Measurements from ENCODE around the gene CDPF1.

CDPF1 gene, protein sequence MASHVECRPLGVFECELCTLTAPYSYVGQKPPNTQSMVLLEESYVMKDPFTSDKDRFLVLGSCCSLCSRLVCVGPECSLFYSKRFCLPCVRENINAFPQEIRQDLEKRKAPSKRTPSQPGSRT

DNA sequence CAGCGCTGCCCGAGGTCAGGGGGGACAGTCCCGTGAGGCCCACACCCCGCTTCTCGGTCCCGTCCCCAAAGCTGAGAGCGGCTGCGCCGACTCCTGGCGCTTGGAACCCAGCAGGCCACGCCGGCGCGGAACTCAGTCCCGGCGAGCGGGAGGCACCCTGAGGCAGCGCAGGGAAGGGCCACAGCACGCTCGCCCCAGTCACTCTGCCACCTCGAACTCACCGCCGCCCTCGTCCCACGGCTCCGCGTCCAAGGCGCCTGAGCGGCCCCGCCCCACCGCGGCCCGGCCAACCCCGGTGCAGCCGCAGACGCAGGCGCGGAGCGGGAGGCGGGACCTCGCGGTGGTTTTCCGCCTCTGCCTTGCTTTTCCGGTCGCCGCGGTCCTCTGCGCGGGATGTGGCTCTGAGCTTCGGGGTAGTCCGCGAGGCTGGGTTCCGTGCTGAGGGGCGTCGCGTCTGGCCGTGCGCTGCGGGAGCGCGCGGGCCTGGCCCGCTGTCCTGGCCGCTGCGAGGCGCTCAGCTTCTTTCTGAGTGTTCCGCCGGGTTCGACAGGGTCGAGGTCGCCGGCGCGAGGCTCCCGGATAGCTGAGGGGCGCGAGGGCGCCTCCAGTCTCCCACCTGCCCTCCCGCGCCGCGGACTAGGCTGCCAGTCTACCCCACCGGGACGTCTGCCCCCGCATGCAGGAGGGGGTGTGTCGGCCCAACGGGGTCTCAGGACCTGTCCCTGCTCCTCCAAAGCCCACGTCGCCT is at the start of gene CDPF1:
Gene CDPF1 (minus strand): TSS at position 259 of the 748 bp plus-strand sequence. CDS start 2,009 bp downstream, outside the sequence.
- peak within 1 kb of the TSS; percentile 90 for H3K4me3 ChIP-seq (ENCODE audit: low read length)
- H3K9ac ChIP-seq (ENCODE audit: low read length) = peak within 1 kb of the TSS; percentile 95
- DNase-seq (ENCODE audit: low read depth) = peak; percentile 96
- H3K27me3 ChIP-seq (replicated peaks; ENCODE audit: control insufficient read depth, insufficient read depth, low read length) = no peaks in the 10 kb centered on the region
- H3K9me3 ChIP-seq (ENCODE audit: control insufficient read depth, low read length) = no peaks in the 10 kb centered on the region
- peaks cover 14% of the 10 kb centered on the region for H3K4me1 ChIP-seq (ENCODE audit: control insufficient read depth, insufficient read depth, low read length)
- no peaks in the 10 kb centered on the region for H3K36me3 ChIP-seq (ENCODE audit: control insufficient read depth, insufficient read depth, low read length, severe bottlenecking)

DNA sequence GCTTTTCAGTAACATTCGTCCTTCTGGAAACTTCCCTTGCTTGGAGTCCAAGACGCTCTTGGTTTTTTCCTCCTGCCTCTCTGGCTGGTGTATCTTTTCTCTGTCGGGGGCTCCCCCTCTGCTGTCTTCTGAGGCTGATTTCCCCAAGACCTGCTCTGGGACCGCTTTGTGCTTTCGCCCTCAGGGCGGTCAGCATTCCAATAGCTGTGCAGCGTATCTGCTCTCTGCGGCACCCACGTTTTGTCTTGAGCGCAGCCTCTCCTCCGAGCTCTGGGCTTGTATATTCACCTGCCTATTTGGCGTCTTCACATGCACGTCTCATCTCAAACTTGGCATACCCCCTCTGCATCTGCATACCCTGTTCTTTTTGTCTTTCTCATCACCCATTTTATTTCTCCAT is 49.0 kb upstream of the CDPF1 start:
- no peak overlapping the region for H3K4me3 ChIP-seq (ENCODE audit: low read length)
- no peaks in the 10 kb centered on the region for H3K36me3 ChIP-seq (ENCODE audit: control insufficient read depth, insufficient read depth, low read length, severe bottlenecking)
- no peak for DNase-seq (ENCODE audit: low read depth)
- H3K27me3 ChIP-seq (replicated peaks; ENCODE audit: control insufficient read depth, insufficient read depth, low read length) = no peaks in the 10 kb centered on the region
- H3K9me3 ChIP-seq (ENCODE audit: control insufficient read depth, low read length) = no peaks in the 10 kb centered on the region
- peaks cover 29% of the 10 kb centered on the region for H3K4me1 ChIP-seq (ENCODE audit: control insufficient read depth, insufficient read depth, low read length)
- H3K9ac ChIP-seq (ENCODE audit: low read length) = no peak overlapping the region

DNA sequence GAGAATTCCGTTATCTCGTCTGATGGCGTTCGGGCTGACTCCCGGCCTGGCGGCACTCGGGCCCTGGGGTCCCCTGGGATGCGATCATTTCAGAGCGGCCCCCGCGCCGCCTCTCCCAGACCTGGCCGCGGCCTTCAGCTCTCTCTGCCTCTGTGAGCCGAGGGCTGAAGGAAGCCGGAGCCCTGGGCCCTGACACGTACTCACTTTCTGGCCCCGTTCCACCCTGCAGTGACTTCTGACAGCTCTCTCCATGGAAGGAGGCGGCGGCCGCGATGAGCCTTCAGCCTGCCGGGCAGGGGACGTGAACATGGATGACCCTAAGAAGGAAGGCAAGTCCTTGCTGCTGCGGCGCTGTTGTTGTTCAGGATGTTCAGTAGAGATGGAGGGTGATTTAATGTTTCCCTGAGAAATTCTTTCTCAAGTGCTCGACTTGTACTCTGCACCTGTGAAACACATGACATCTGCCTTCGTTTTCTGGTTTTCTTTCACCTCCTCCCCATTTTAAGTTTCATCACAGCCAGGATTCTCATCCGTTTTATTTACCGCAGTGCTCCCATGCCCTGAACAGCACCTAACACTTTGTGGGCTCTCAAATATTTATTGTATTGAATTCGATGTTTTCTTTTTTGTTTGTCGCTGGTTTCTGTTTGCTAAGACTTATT is 47.2 kb upstream of the CDPF1 start:
- Histone ChIP-seq H3K27me3 (replicated peaks; ENCODE audit: control insufficient read depth, insufficient read depth, low read length) (no peaks in the 10 kb centered on the region), H3K4me3 (ENCODE audit: low read length) (peak overlapping the region; percentile 80), H3K4me1 (ENCODE audit: control insufficient read depth, insufficient read depth, low read length) (peaks cover 20% of the 10 kb centered on the region), H3K36me3 (ENCODE audit: control insufficient read depth, insufficient read depth, low read length, severe bottlenecking) (peaks cover 17% of the 10 kb centered on the region), H3K9me3 (ENCODE audit: control insufficient read depth, low read length) (no peaks in the 10 kb centered on the region), H3K9ac (ENCODE audit: low read length) (peak overlapping the region; percentile 52)
- DNase-seq (ENCODE audit: low read depth) = peak; percentile 57

DNA sequence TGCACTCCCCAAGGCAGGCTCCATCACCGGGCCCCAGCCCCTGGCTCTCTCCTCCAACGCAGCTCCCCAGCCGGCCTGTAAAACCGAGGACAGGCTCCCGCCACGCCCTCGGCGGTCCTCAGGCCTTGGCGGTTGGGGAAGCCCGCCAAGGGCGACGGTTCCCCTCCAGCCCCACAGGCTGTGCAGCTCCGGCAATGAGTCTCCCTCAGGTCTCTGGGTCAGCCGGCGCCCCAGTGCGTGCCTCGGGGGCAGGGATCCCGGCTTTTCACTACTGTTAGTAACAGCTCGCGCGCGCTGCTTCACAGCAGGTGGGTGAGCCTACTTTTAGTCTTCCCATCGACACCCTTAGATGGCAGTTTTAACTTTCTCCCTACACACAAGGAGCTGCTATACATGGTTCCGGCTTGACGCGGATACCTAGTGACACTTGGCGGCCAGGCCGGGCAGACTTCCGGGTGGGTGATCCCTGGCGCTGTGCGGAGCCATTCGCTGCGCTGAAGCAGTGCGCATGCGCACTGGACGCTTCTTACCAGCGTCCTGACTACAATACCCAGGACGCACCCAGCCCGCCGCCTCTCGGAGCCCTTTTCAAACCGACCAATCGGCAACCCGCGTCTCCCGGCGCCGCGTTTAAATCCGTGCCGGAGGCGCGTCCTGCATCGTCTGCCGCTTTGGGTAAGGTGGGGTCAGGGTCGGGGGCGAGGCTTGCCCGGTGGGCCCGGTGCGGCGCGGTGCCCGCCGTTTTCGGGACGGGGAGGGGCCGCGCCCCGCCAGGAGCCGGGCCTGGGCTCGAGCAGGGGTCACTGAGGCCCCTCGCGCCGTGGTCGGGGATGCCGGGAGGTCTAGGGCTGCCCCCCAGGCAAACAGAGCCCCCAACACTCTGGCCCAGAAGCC is 46.4 kb upstream of the CDPF1 start, which contains the start of gene GTSE1:
Gene GTSE1 (plus strand): TSS at position 614 of the 894 bp plus-strand sequence. CDS start 531 bp downstream, outside the sequence.
- peaks cover 23% of the 10 kb centered on the region for H3K36me3 ChIP-seq (ENCODE audit: control insufficient read depth, insufficient read depth, low read length, severe bottlenecking)
- no peaks in the 10 kb centered on the region for H3K27me3 ChIP-seq (replicated peaks; ENCODE audit: control insufficient read depth, insufficient read depth, low read length)
- H3K9ac ChIP-seq (ENCODE audit: low read length) = peak within 1 kb of the TSS; percentile 86
- DNase-seq (ENCODE audit: low read depth) = peak; percentile 99
- H3K4me3 ChIP-seq (ENCODE audit: low read length) = peak within 1 kb of the TSS; percentile 80
- H3K4me1 ChIP-seq (ENCODE audit: control insufficient read depth, insufficient read depth, low read length) = peaks cover 20% of the 10 kb centered on the region
- no peaks in the 10 kb centered on the region for H3K9me3 ChIP-seq (ENCODE audit: control insufficient read depth, low read length)

DNA sequence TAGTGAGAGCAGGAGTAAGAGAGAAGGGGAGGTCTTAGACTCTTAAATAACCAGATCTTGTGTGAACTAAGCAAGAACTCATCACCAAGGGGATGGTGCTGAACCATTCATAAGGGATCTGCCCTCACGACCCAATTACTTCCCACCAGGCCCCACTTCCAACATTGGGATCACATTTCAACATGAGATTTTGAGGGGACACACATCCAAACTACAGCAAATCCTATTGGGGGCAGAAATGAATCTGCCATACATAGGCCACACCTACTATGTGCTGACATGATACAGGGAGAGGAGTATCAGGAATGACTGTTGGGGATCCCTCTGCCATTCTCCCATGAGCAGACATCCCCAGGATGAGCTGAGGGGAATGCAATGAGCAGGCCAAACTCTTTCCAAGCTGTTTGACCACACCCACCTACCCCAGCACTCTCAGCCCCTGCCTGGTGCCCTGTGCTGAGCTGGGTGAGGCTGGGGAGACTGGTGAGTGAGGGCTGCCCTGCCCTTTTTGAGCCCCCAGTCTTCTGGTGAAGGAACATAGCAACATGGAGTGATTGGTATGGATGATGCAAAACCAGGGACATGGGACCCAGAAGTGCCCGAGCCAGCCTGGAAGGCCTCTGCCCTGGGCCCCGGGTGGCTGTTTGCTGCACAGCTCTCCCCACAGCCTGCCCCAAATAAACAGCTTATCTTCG is 45.3 kb upstream of the CDPF1 start:
- DNase-seq (ENCODE audit: low read depth) = no peak
- no peaks in the 10 kb centered on the region for H3K9me3 ChIP-seq (ENCODE audit: control insufficient read depth, low read length)
- H3K4me1 ChIP-seq (ENCODE audit: control insufficient read depth, insufficient read depth, low read length) = peaks cover 20% of the 10 kb centered on the region
- H3K9ac ChIP-seq (ENCODE audit: low read length) = peak overlapping the region; percentile 86
- H3K27me3 ChIP-seq (replicated peaks; ENCODE audit: control insufficient read depth, insufficient read depth, low read length) = no peaks in the 10 kb centered on the region
- peaks cover 31% of the 10 kb centered on the region for H3K36me3 ChIP-seq (ENCODE audit: control insufficient read depth, insufficient read depth, low read length, severe bottlenecking)
- H3K4me3 ChIP-seq (ENCODE audit: low read length) = peak overlapping the region; percentile 80

DNA sequence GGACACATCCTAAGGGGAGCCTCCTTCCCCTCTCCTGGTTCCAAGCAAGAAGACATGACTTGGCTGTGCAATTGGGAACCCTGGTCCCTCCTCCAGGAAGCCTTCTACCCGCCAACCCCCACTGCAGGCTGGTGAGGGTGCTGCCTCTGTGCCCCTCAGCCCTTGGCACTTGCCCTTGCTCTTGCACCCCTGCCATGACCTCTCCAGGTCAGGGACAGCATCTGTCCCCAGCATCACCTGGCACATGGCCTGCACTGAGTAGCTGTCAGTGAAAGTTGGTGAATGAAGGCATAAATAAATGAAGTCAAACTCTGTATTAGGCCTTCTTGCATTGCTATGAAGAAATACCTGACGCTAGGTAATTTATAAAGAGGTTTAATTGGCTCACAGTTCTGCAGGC is 44.7 kb upstream of the CDPF1 start:
- Histone ChIP-seq H3K9me3 (ENCODE audit: control insufficient read depth, low read length) (no peaks in the 10 kb centered on the region), H3K4me3 (ENCODE audit: low read length) (no peak overlapping the region), H3K27me3 (replicated peaks; ENCODE audit: control insufficient read depth, insufficient read depth, low read length) (no peaks in the 10 kb centered on the region), H3K36me3 (ENCODE audit: control insufficient read depth, insufficient read depth, low read length, severe bottlenecking) (peaks cover 38% of the 10 kb centered on the region), H3K4me1 (ENCODE audit: control insufficient read depth, insufficient read depth, low read length) (peaks cover 20% of the 10 kb centered on the region), H3K9ac (ENCODE audit: low read length) (no peak overlapping the region)
- DNase-seq (ENCODE audit: low read depth) = no peak

DNA sequence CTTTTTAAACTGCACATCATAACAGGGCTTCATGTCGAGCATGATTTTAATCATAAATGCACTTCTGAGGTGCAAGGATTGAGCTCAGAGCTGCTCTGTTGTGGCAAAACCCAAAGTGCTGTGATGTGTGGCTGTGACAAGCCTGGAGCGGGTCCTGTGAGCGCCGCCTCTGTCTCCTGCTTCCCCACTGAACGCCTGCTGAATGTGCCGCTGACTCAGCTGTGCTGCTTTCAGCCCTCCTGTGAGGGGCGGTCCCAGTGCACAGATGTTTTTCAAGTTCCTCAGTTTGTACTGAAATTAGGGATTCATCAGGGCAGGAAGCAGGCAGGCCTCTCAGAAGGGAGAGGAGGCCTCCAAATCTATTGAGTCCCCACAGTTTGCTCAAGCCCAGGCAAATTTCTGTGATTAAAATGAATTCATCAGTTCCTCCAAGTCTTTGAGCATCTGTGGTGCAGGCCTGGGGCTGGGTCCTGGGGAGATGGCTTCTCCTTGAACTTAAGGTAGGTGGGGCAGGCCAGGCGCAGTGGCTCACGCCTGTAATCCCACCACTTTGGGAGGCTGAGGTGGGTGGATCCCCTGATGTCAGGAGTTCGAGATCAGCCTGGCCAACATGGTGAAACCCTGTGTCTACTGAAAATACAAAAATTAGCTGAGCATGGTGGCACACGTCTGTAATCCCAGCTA is 43.6 kb upstream of the CDPF1 start:
- no peak overlapping the region for H3K9ac ChIP-seq (ENCODE audit: low read length)
- peaks cover 48% of the 10 kb centered on the region for H3K36me3 ChIP-seq (ENCODE audit: control insufficient read depth, insufficient read depth, low read length, severe bottlenecking)
- H3K4me1 ChIP-seq (ENCODE audit: control insufficient read depth, insufficient read depth, low read length) = peaks cover 20% of the 10 kb centered on the region
- DNase-seq (ENCODE audit: low read depth) = peak; percentile 74
- no peaks in the 10 kb centered on the region for H3K9me3 ChIP-seq (ENCODE audit: control insufficient read depth, low read length)
- H3K4me3 ChIP-seq (ENCODE audit: low read length) = no peak overlapping the region
- H3K27me3 ChIP-seq (replicated peaks; ENCODE audit: control insufficient read depth, insufficient read depth, low read length) = no peaks in the 10 kb centered on the region

DNA sequence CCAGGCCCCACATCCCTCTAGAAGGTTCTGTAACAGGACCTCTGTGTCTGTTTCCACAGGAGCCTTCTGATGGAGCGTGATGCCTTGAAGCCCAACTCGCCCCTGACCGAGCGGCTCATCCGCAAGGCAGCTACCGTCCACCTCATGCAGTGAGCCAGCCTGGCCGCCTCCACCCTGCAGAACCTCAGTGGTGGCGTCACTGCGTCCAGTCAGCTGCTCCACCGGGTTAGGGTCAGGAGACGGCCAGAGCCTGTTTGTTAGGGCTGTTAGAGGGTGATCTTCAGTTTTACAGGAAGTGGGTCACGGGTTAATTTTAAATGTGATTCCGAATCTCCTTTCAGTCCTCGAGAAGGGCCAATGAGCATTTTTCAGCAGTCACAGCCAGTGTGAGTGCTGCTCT is 42.6 kb upstream of the CDPF1 start:
- peaks cover 20% of the 10 kb centered on the region for H3K4me1 ChIP-seq (ENCODE audit: control insufficient read depth, insufficient read depth, low read length)
- H3K9ac ChIP-seq (ENCODE audit: low read length) = no peak overlapping the region
- H3K4me3 ChIP-seq (ENCODE audit: low read length) = no peak overlapping the region
- no peaks in the 10 kb centered on the region for H3K27me3 ChIP-seq (replicated peaks; ENCODE audit: control insufficient read depth, insufficient read depth, low read length)
- H3K36me3 ChIP-seq (ENCODE audit: control insufficient read depth, insufficient read depth, low read length, severe bottlenecking) = peaks cover 58% of the 10 kb centered on the region
- DNase-seq (ENCODE audit: low read depth) = no peak
- H3K9me3 ChIP-seq (ENCODE audit: control insufficient read depth, low read length) = no peaks in the 10 kb centered on the region

DNA sequence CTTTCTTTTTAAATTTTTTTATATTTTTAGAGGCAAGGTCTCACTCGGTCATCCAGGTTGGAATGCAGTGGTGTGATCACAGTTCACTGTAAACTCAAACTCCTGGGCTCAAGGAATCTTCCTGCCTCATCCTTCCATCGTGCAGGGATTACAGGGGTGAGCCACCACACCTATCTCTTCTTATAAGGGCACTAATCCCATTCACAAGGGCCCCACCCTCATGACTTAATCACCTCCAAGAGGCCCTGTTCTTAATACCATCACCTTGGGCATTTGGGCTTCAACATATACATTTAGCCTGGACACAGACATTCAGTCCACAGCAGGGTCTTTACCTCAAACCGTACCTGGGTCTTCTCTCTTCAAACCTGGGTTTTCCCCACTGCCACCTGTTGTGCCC is 42.1 kb upstream of the CDPF1 start:
- Histone ChIP-seq H3K4me1 (ENCODE audit: control insufficient read depth, insufficient read depth, low read length) (peaks cover 14% of the 10 kb centered on the region), H3K9me3 (ENCODE audit: control insufficient read depth, low read length) (no peaks in the 10 kb centered on the region), H3K4me3 (ENCODE audit: low read length) (no peak overlapping the region), H3K36me3 (ENCODE audit: control insufficient read depth, insufficient read depth, low read length, severe bottlenecking) (peaks cover 63% of the 10 kb centered on the region), H3K9ac (ENCODE audit: low read length) (no peak overlapping the region), H3K27me3 (replicated peaks; ENCODE audit: control insufficient read depth, insufficient read depth, low read length) (no peaks in the 10 kb centered on the region)
- DNase-seq (ENCODE audit: low read depth) = no peak
